DND-41 (cell line): ENCODE data around the gene RTF2.
A peak's percentile ranks its signal among the peaks of the same experiment; 100 is the strongest.

Experiments
- ATAC-seq: fragments of 200-7000 bp; cut with Tn5 transposase; 3 replicates; pipeline ENCODE4 v1.9.1; 2021; ENCODE audit warnings: low read depth; ENCODE audit not compliant: insufficient read depth
- DNase-seq: peaks from one replicate; pipeline ENCODE4 v3.0.0-alpha.2; 2020
- H2AFZ ChIP-seq: 2 replicates; pipeline ENCODE4 v1.6.0; 2012; ENCODE audit warnings: low read depth, low read length
- H3K27ac ChIP-seq: 2 replicates; pipeline ENCODE4 v1.5.1; 2012; ENCODE audit warnings: low read length, inconsistent platforms
- H3K27me3 ChIP-seq: fragments of 200-600 bp; sonication (generic); 2 replicates; pipeline ENCODE4 v1.6.0; 2012; ENCODE audit warnings: low read length, mild to moderate bottlenecking, inconsistent platforms; ENCODE audit not compliant: insufficient read depth, poor library complexity
- H3K36me3 ChIP-seq: 2 replicates; pipeline ENCODE4 v1.5.1; 2012; ENCODE audit warnings: low read length, inconsistent platforms; ENCODE audit not compliant: insufficient read depth
- H3K4me1 ChIP-seq: 2 replicates; pipeline ENCODE4 v1.5.1; 2012; ENCODE audit warnings: mild to moderate bottlenecking, low read length; ENCODE audit not compliant: insufficient read depth
- H3K4me2 ChIP-seq: 2 replicates; pipeline ENCODE4 v1.6.0; 2012; ENCODE audit warnings: mild to moderate bottlenecking, moderate library complexity, low read length, inconsistent platforms; ENCODE audit not compliant: insufficient read depth
- H3K4me3 ChIP-seq, 2 experiments: fragments of 200-600 bp in 1 of 2; shearing (Covaris generic) in 1 of 2; 2 replicates each; pipeline ENCODE4 v1.5.1; 2012 to 2016; ENCODE audit warnings: inconsistent platforms in 2 of 2, low read length in 2 of 2, mild to moderate bottlenecking in 2 of 2, low read depth in 1 of 2, moderate library complexity in 1 of 2
- H3K79me2 ChIP-seq: 2 replicates; pipeline ENCODE4 v1.6.0; 2012; ENCODE audit warnings: low read length, inconsistent platforms; ENCODE audit not compliant: insufficient read depth
- H3K9ac ChIP-seq: 2 replicates; pipeline ENCODE4 v1.6.0; 2012; ENCODE audit warnings: low read depth, mild to moderate bottlenecking, inconsistent platforms, low read length, moderate library complexity
- H3K9me3 ChIP-seq: 2 replicates; pipeline ENCODE4 v1.5.1; 2012; ENCODE audit warnings: low read length, moderate library complexity, mild to moderate bottlenecking, inconsistent platforms; ENCODE audit not compliant: insufficient read depth, severe bottlenecking
- H4K20me1 ChIP-seq: 2 replicates; pipeline ENCODE4 v1.6.0; 2012; ENCODE audit warnings: low read length; ENCODE audit not compliant: insufficient read depth
- CTCF ChIP-seq: IDR thresholded peaks from 2 replicates; pipeline ENCODE4 v1.5.1; 2012; ENCODE audit warnings: borderline replicate concordance, low read length, moderate library complexity, mild to moderate bottlenecking; ENCODE audit not compliant: poor library complexity, severe bottlenecking; ENCODE audit errors: extremely low read depth
- EZH2 ChIP-seq: IDR thresholded peaks from 3 replicates; pipeline ENCODE4 v1.6.1; 2012; ENCODE audit warnings: borderline replicate concordance, low read depth, mild to moderate bottlenecking, moderate library complexity, low read length, inconsistent platforms; ENCODE audit not compliant: severe bottlenecking

The RTF2 gene

GRCh38 chr20:56429941-56430340 is 38.5 kb upstream of the RTF2 start:
- TF ChIP-seq CTCF (no peak), EZH2 (no peak)
- H2AFZ ChIP-seq, result peak overlapping the region; percentile 62; the same call in 1 of the 2 replicates
- no peak overlapping the region for H3K9ac ChIP-seq
- H3K27me3 ChIP-seq, result no peaks in the 10 kb centered on the region
- H3K36me3 ChIP-seq, result no peaks in the 10 kb centered on the region
- no peak overlapping the region for H3K27ac ChIP-seq
- H3K79me2 ChIP-seq, result no peaks in the 10 kb centered on the region
- no peak overlapping the region for H3K4me3 ChIP-seq
- no peaks in the 10 kb centered on the region for H4K20me1 ChIP-seq
- ATAC-seq (no peak), DNase-seq (no peak)
- H3K4me2 ChIP-seq, result no peak overlapping the region
- H3K4me1 ChIP-seq, result peaks cover 7% of the 10 kb centered on the region
- H3K9me3 ChIP-seq, result no peaks in the 10 kb centered on the region

GRCh38 chr20:56430461-56430860 is 38.0 kb upstream of the RTF2 start:
- Histone ChIP-seq H3K4me2 (no peak overlapping the region), H3K36me3 (no peaks in the 10 kb centered on the region), H4K20me1 (no peaks in the 10 kb centered on the region), H3K27me3 (no peaks in the 10 kb centered on the region), H3K79me2 (no peaks in the 10 kb centered on the region), H3K27ac (no peak overlapping the region), H2AFZ (peak overlapping the region; percentile 11; the same call in 1 of the 2 replicates), H3K4me3 (no peak overlapping the region), H3K4me1 (peaks cover 7% of the 10 kb centered on the region), H3K9me3 (no peaks in the 10 kb centered on the region), H3K9ac (no peak overlapping the region)
- DNase-seq (no peak), ATAC-seq (no peak)
- no peak for TF ChIP-seq EZH2
- TF ChIP-seq CTCF, result no peak

GRCh38 chr20:56430957-56431356 is 37.5 kb upstream of the RTF2 start:
- Histone ChIP-seq H3K4me1 (peaks cover 7% of the 10 kb centered on the region), H3K27ac (no peak overlapping the region), H3K9me3 (no peaks in the 10 kb centered on the region), H4K20me1 (no peaks in the 10 kb centered on the region), H3K27me3 (no peaks in the 10 kb centered on the region), H3K9ac (no peak overlapping the region), H3K4me2 (no peak overlapping the region), H3K36me3 (no peaks in the 10 kb centered on the region), H2AFZ (no peak overlapping the region), H3K4me3 (no peak overlapping the region), H3K79me2 (no peaks in the 10 kb centered on the region)
- DNase-seq (no peak), ATAC-seq (no peak)
- no peak for TF ChIP-seq CTCF
- TF ChIP-seq EZH2, result no peak

GRCh38 chr20:56431471-56431870 is 37.0 kb upstream of the RTF2 start:
- Histone ChIP-seq H3K79me2 (no peaks in the 10 kb centered on the region), H2AFZ (no peak overlapping the region), H3K4me2 (no peak overlapping the region), H3K27ac (no peak overlapping the region), H3K4me3 (no peak overlapping the region), H3K4me1 (peaks cover 7% of the 10 kb centered on the region), H3K36me3 (no peaks in the 10 kb centered on the region), H3K9me3 (no peaks in the 10 kb centered on the region), H3K9ac (no peak overlapping the region), H3K27me3 (no peaks in the 10 kb centered on the region), H4K20me1 (no peaks in the 10 kb centered on the region)
- TF ChIP-seq CTCF (no peak), EZH2 (no peak)
- no peak for ATAC-seq
- no peak for DNase-seq
